Breast epithelium (tissue), 3 donors: Measurements from ENCODE around the gene SLX4IP.

Experiments used
- CTCF ChIP-seq, 3 donors: fragments of 450-650 bp; IDR thresholded peaks; one replicate each; pipeline ENCODE4 v1.5.1; 2016 to 2017; ENCODE audit warnings: antibody characterized with exemption in 3 of 3, mild to moderate bottlenecking in 3 of 3, moderate library complexity in 3 of 3
- POLR2A ChIP-seq: fragments of 450-650 bp; IDR thresholded peaks from one replicate; pipeline ENCODE4 v1.6.1; 2016; ENCODE audit warnings: antibody characterized with exemption, mild to moderate bottlenecking, moderate library complexity
- POLR2AphosphoS5 ChIP-seq, 3 donors: sonication (generic); formaldehyde crosslinking; IDR thresholded peaks; one replicate each; pipeline ENCODE4 v1.6.1; 2017; ENCODE audit warnings: antibody characterized with exemption in 3 of 3

DNA sequence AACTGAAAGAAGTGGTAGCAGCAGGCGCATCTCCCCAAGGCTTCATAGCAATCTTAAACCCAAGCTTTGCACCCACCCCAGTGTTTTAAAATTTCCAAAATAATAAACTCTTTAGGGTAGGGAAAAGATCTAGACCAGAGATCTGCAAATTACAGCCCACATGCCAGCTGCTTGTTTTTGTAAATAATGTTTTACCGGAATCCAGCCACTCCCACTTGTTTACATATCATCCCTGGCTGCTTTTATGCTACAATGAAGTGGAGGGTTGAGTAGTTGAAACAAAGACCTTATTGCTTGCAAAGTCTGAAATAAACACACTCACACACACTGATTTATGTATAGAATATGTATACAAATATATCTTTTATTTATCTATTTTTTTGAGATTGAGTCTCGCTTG, 30.0 kb downstream of the SLX4IP start:
- TF ChIP-seq CTCF (IDR thresholded peaks at IDR 0.05): no peak
- no peak for TF ChIP-seq POLR2AphosphoS5 (IDR thresholded peaks at IDR 0.05)
- no peak for TF ChIP-seq POLR2A
